OCI-LY1 (cell line): ENCODE measurements around the gene FNDC3A.

ENCODE experiments used
- H2AFZ ChIP-seq: fragments of 200-600 bp; sonication (generic), shearing (Covaris generic); 2 replicates; pipeline ENCODE4 v1.6.0; 2014; ENCODE audit warnings: antibody characterized with exemption, mild to moderate bottlenecking, low read length
- H3F3A ChIP-seq: fragments of 200-600 bp; sonication (generic), shearing (Covaris generic); 2 replicates; pipeline ENCODE4 v1.6.0; 2014; ENCODE audit warnings: mild to moderate bottlenecking, antibody characterized with exemption, low read length, moderate library complexity; ENCODE audit not compliant: insufficient read depth
- H3K27ac ChIP-seq: fragments of 200-600 bp; sonication (generic); 2 replicates; pipeline ENCODE4 v1.5.1; 2014; ENCODE audit warnings: low read length, mixed run types, mild to moderate bottlenecking, low read depth; ENCODE audit not compliant: poor library complexity, severe bottlenecking
- H3K27me3 ChIP-seq: fragments of 200-600 bp; sonication (generic); 2 replicates; pipeline ENCODE4 v1.6.0; 2014; ENCODE audit warnings: antibody characterized with exemption, mild to moderate bottlenecking, low read length, moderate library complexity; ENCODE audit not compliant: insufficient read depth
- H3K36me3 ChIP-seq: fragments of 200-600 bp; sonication (generic); 2 replicates; pipeline ENCODE4 v1.6.1; 2014; ENCODE audit warnings: mild to moderate bottlenecking, antibody characterized with exemption, low read length, moderate library complexity, mixed read lengths; ENCODE audit not compliant: insufficient read depth
- H3K4me1 ChIP-seq: fragments of 200-600 bp; sonication (generic); 2 replicates; pipeline ENCODE4 v1.5.1; 2014; ENCODE audit warnings: mild to moderate bottlenecking, low read length, moderate library complexity; ENCODE audit not compliant: insufficient read depth, severe bottlenecking
- H3K4me2 ChIP-seq: fragments of 200-600 bp; sonication (generic), shearing (Covaris generic); 2 replicates; pipeline ENCODE4 v1.6.1; 2014; ENCODE audit warnings: low read length
- H3K4me3 ChIP-seq: fragments of 200-600 bp; sonication (generic); 2 replicates; pipeline ENCODE4 v1.5.1; 2014; ENCODE audit warnings: low read length, low read depth, mild to moderate bottlenecking, mixed read lengths; ENCODE audit not compliant: poor library complexity, severe bottlenecking
- H3K79me2 ChIP-seq: fragments of 200-600 bp; shearing (Covaris generic); 2 replicates; pipeline ENCODE4 v1.6.1; 2016; ENCODE audit warnings: mixed run types, low read length, mixed read lengths; ENCODE audit not compliant: insufficient read depth
- H3K9ac ChIP-seq: fragments of 200-600 bp; sonication (generic), shearing (Covaris generic); 2 replicates; pipeline ENCODE4 v1.6.1; 2014; ENCODE audit warnings: mild to moderate bottlenecking, low read length, mixed read lengths
- H3K9me2 ChIP-seq: fragments of 200-600 bp; sonication (generic), shearing (Covaris generic); 2 replicates; pipeline ENCODE4 v1.6.1; 2014; ENCODE audit warnings: low read depth, mild to moderate bottlenecking, low read length, mixed read lengths
- H3K9me3 ChIP-seq: fragments of 200-600 bp; shearing (Covaris generic); 2 replicates; pipeline ENCODE4 v1.6.1; 2014; ENCODE audit warnings: low read length, mixed read lengths
- H4K20me1 ChIP-seq: fragments of 200-600 bp; sonication (generic), shearing (Covaris generic); 2 replicates; pipeline ENCODE4 v1.6.0; 2016; ENCODE audit warnings: mild to moderate bottlenecking, low read length; ENCODE audit not compliant: insufficient read depth
- EZH2 ChIP-seq: fragments of 200-600 bp; sonication (generic), shearing (Covaris generic); IDR thresholded peaks from 2 replicates; pipeline ENCODE4 v1.8.0; 2017; ENCODE audit warnings: borderline replicate concordance, mixed run types, mild to moderate bottlenecking, antibody characterized with exemption, low read length, moderate library complexity, mixed read lengths
- TF ChIP-seq, protein P1 (sequence below): fragments of 200-600 bp; sonication (generic), shearing (Covaris generic); IDR thresholded peaks from 2 replicates; pipeline ENCODE4 v1.5.1; 2017; ENCODE audit warnings: mild to moderate bottlenecking, antibody characterized with exemption, low read length, moderate library complexity, mixed read lengths

The FNDC3A gene

DNA sequence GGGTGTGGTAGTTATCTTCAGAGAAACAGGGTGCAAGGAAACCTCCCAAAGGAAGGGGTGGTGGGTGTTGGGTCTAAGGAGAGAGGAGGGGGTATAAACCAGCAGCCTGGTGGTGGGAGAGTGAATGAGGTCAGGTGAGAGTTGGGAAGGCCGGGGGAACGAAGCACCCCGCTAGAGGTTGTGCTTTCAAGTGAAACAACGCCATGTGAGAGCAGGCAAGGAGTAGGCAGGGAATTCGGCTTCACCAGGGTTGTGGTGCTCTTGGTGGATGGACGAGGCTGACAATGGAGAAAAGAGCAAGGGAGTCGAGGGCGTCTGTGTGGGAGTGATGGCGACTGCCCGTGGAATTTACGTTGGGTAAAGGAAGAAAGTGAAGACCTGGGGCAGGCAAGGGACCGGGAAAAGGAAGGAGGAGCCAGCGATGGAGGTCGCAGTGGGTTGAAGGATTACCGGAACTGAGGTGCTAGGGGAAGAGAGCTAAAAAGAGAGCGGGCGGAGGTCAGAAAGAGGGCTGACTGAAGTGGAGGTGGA, 242.3 kb downstream of the FNDC3A start:
- Histone ChIP-seq H3K4me3 (no peak overlapping the region), H3K79me2 (no peaks in the 10 kb centered on the region)

DNA sequence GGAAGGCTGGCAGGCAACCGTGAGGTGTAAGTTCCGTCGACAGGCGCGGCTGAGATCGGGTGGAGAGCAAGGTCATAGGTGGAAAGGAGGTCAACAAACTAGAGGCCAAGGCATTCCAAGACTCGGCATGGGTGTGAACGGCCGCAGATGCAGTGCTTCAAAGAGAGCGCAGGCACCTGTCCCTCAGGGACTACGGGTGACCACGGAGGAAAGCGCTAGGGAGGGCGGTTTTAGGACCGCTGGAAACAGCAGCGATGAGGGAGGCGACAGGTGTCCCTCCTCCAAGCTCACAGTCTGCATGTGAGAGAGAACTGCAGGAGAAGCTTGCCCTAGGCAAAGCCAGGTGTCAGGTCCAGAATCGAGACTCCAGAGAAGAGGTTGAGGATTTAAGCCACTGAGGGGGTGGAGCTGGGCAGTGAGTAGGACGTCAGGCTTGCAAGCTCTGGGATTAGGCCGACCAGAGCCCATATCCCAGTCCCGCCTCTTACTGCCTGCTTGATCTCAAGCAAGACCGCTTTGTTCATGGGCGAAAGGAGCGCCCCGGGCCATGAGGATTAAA, 242.9 kb downstream of the FNDC3A start:
- Histone ChIP-seq H3K4me2 (no peak overlapping the region), H4K20me1 (no peaks in the 10 kb centered on the region), H3K4me3 (no peak overlapping the region), H3K4me1 (peaks cover 16% of the 10 kb centered on the region), H3K27ac (no peak overlapping the region), H3K9me2 (no peaks in the 10 kb centered on the region), H3F3A (no peaks in the 10 kb centered on the region), H3K36me3 (no peaks in the 10 kb centered on the region), H3K9me3 (no peaks in the 10 kb centered on the region), H2AFZ (no peak overlapping the region), H3K27me3 (peaks cover 6% of the 10 kb centered on the region; the same call in 1 of the 2 replicates), H3K79me2 (no peaks in the 10 kb centered on the region), H3K9ac (no peak overlapping the region)
- TF ChIP-seq, protein P1, sequence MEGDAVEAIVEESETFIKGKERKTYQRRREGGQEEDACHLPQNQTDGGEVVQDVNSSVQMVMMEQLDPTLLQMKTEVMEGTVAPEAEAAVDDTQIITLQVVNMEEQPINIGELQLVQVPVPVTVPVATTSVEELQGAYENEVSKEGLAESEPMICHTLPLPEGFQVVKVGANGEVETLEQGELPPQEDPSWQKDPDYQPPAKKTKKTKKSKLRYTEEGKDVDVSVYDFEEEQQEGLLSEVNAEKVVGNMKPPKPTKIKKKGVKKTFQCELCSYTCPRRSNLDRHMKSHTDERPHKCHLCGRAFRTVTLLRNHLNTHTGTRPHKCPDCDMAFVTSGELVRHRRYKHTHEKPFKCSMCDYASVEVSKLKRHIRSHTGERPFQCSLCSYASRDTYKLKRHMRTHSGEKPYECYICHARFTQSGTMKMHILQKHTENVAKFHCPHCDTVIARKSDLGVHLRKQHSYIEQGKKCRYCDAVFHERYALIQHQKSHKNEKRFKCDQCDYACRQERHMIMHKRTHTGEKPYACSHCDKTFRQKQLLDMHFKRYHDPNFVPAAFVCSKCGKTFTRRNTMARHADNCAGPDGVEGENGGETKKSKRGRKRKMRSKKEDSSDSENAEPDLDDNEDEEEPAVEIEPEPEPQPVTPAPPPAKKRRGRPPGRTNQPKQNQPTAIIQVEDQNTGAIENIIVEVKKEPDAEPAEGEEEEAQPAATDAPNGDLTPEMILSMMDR, result no peak
- TF ChIP-seq EZH2, result no peak

More for the DNA sequence above, 242.3 kb downstream of the FNDC3A start:
- H3K9me2 ChIP-seq, result no peaks in the 10 kb centered on the region
- peaks cover 16% of the 10 kb centered on the region for H3K4me1 ChIP-seq
- H3K27me3 ChIP-seq, result peaks cover 6% of the 10 kb centered on the region; the same call in 1 of the 2 replicates
- TF ChIP-seq, protein P1, result no peak
- TF ChIP-seq EZH2, result no peak
- H3K4me2 ChIP-seq, result no peak overlapping the region
- H3K36me3 ChIP-seq, result no peaks in the 10 kb centered on the region
- H3K9ac ChIP-seq, result no peak overlapping the region
- H3F3A ChIP-seq, result no peaks in the 10 kb centered on the region
- H3K27ac ChIP-seq, result no peak overlapping the region
- H2AFZ ChIP-seq, result no peak overlapping the region
- no peaks in the 10 kb centered on the region for H4K20me1 ChIP-seq
- H3K9me3 ChIP-seq, result no peaks in the 10 kb centered on the region

DNA sequence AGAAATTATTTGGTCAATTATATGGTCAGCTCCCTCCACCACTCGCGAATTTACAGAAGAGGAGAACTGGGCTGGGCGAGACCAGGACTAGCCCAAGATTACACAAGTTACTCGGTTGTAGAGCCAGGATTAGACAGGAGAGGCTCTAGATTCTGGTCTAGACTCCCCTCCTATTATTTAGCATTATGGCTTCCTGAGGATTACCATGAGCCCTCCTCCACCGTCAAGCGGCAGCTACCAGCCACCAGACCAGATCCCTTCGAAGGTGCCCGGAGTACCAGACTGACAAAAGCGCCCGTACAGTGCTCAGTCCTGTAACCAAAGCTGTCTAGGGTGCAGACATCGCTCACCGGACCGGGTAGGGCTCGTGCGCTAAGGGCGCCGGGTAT, 243.9 kb downstream of the FNDC3A start:
- Histone ChIP-seq H3K9ac (no peak overlapping the region), H3K4me1 (peaks cover 13% of the 10 kb centered on the region), H3K4me2 (no peak overlapping the region), H3K4me3 (no peak overlapping the region), H3K36me3 (no peaks in the 10 kb centered on the region), H3K79me2 (no peaks in the 10 kb centered on the region), H3K27me3 (peaks cover 6% of the 10 kb centered on the region; the same call in 1 of the 2 replicates), H2AFZ (no peak overlapping the region), H3K9me2 (no peaks in the 10 kb centered on the region), H3F3A (no peaks in the 10 kb centered on the region), H3K27ac (no peak overlapping the region), H4K20me1 (no peaks in the 10 kb centered on the region), H3K9me3 (no peaks in the 10 kb centered on the region)
- TF ChIP-seq EZH2, result no peak
- TF ChIP-seq, protein P1, result no peak
